PFSK-1 (cell line): ENCODE measurements around the gene RNF14.

Experiments
- FOXP2 ChIP-seq: optimal IDR thresholded peaks from 2 replicates; pipeline ENCODE3; 2011; ENCODE audit warnings: borderline replicate concordance, control low read depth, inconsistent platforms; ENCODE audit not compliant: insufficient read depth; ENCODE audit errors: extremely low read length, extremely low read depth
- POLR2AphosphoS5 ChIP-seq: IDR thresholded peaks from 2 replicates; pipeline ENCODE4 v1.6.1; 2012; ENCODE audit warnings: low read depth, mild to moderate bottlenecking, control low read depth, low read length, moderate library complexity
- SIN3A ChIP-seq: IDR thresholded peaks from 2 replicates; pipeline ENCODE4 v1.6.1; 2012; ENCODE audit warnings: mild to moderate bottlenecking, low read length, moderate library complexity, borderline replicate concordance; ENCODE audit not compliant: insufficient read depth
- TAF1 ChIP-seq: IDR thresholded peaks from 2 replicates; pipeline ENCODE4 v1.6.1; 2012; ENCODE audit warnings: low read length, control low read depth, borderline replicate concordance; ENCODE audit not compliant: insufficient read depth
- TF ChIP-seq, protein P1 (sequence below), 2 experiments: IDR thresholded peaks; 2 replicates each; pipeline versions ENCODE4 v1.6.1 to v1.8.0; 2011 to 2012; ENCODE audit warnings: low read depth in 2 of 2, low read length in 2 of 2, control low read depth in 1 of 2, inconsistent platforms in 1 of 2, mild to moderate bottlenecking in 1 of 2, moderate library complexity in 1 of 2; ENCODE audit not compliant: insufficient read depth in 1 of 2

Gene RNF14

DNA sequence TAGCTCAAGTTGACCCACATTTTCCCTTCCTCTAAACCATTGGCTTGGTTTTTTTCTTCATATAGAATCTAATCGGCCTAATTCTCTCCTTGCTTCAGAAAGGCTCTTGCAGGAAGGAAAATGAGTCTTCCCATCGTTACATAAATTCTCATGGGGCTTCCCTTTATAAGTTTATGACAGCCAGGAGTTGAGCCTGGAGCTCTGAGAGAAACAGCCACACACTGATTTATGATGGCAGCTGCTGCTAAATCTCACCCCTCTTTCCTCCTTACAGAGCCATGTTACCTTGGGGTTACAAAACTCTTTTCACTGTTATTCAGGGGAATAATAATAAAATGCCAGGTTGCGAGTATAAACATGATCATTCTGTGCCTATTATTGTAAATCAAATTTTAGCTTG is 5.2 kb upstream of the RNF14 start:
- TF ChIP-seq SIN3A, result no peak
- TF ChIP-seq POLR2AphosphoS5, result no peak
- TF ChIP-seq, protein P1, sequence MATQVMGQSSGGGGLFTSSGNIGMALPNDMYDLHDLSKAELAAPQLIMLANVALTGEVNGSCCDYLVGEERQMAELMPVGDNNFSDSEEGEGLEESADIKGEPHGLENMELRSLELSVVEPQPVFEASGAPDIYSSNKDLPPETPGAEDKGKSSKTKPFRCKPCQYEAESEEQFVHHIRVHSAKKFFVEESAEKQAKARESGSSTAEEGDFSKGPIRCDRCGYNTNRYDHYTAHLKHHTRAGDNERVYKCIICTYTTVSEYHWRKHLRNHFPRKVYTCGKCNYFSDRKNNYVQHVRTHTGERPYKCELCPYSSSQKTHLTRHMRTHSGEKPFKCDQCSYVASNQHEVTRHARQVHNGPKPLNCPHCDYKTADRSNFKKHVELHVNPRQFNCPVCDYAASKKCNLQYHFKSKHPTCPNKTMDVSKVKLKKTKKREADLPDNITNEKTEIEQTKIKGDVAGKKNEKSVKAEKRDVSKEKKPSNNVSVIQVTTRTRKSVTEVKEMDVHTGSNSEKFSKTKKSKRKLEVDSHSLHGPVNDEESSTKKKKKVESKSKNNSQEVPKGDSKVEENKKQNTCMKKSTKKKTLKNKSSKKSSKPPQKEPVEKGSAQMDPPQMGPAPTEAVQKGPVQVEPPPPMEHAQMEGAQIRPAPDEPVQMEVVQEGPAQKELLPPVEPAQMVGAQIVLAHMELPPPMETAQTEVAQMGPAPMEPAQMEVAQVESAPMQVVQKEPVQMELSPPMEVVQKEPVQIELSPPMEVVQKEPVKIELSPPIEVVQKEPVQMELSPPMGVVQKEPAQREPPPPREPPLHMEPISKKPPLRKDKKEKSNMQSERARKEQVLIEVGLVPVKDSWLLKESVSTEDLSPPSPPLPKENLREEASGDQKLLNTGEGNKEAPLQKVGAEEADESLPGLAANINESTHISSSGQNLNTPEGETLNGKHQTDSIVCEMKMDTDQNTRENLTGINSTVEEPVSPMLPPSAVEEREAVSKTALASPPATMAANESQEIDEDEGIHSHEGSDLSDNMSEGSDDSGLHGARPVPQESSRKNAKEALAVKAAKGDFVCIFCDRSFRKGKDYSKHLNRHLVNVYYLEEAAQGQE (IDR thresholded peaks at IDR 0.05; ENCODE audit: insufficient read depth in 1 of 2, low read depth in 2 of 2, low read length in 2 of 2), result no peak
- no peak for TF ChIP-seq FOXP2
- TF ChIP-seq TAF1, result no peak

DNA sequence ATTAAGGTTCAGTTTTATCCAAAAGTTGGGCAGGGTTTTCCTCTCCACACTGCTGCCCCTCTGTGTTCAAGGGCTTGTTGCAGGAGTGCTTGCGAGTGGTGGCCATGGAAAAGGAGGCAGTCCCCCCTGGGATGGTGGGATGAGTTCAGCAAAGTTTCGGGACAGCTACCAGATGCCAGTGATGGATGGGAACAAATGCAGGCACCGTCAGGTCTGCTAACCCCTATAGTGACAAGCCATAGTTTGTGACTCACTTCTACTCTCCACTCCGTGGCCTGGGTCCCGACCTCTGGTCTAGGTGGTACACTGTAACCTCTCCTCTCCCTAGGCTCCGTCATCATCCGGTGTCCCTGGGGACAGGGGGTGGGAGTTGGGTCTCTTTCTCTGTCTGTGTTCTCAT is 3.8 kb upstream of the RNF14 start:
- TF ChIP-seq TAF1 (no peak), FOXP2 (no peak)
- TF ChIP-seq, protein P1 (IDR thresholded peaks at IDR 0.05; ENCODE audit: insufficient read depth in 1 of 2, low read depth in 2 of 2, low read length in 2 of 2), result no peak

DNA sequence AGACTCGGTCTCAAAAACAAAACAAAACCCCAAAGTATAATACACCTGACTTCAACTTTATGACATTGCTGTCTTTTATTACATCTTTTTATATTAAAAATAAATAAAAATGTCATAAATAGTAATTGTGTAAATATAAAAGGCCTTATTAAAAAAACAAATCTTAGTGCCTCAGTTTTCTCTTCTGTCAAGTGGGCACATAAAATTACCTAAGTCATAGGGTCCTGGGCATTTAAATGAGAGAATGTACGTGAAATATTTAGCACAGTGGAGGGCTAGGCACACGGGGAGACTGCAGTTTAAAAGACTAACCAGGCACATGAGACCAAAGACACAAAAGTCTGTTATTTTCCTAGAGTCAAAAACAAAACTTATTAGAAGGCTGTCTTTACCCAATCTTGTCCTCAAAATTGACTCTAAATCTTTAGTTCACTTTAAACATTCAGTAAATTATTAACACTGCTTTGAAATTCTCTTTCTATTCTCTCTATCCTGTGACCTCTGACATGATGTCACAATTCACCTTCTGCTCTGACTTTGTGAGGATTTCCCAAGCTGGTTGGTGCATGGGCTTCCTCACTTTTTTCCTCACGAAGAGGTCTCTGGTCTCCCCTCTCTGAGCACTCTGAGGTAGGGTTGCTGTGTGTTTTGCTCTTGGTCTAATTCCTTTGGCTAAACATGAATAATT is 2.5 kb upstream of the RNF14 start:
- TF ChIP-seq, protein P1 (IDR thresholded peaks at IDR 0.05; ENCODE audit: insufficient read depth in 1 of 2, low read depth in 2 of 2, low read length in 2 of 2), result no peak
- TF ChIP-seq TAF1, result no peak
- TF ChIP-seq FOXP2, result no peak
- TF ChIP-seq POLR2AphosphoS5, result no peak
- no peak for TF ChIP-seq SIN3A

DNA sequence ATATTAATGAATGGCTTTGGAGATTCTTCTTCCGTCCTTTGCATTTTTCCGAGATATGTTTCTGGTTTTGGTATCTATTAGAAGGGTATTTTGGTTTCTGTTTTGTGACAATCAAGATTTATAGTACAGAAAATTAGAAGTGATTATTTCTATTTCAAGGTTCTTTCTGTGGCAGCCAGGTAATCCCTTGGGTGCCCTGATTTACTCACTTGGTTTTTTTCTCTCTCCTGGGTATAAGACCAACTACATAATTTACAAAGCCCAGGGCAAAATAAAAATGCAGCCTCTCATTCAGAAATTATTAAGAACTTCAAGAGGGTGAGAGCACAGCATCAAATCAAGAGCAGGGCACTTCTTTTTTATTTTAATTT is 2.0 kb upstream of the RNF14 start:
- TF ChIP-seq, protein P1 (IDR thresholded peaks at IDR 0.05; ENCODE audit: insufficient read depth in 1 of 2, low read depth in 2 of 2, low read length in 2 of 2), result no peak
- TF ChIP-seq TAF1 (no peak), POLR2AphosphoS5 (no peak), SIN3A (no peak), FOXP2 (no peak)
